Measurements from ENCODE around the gene MPDZ.

The MPDZ gene

DNA sequence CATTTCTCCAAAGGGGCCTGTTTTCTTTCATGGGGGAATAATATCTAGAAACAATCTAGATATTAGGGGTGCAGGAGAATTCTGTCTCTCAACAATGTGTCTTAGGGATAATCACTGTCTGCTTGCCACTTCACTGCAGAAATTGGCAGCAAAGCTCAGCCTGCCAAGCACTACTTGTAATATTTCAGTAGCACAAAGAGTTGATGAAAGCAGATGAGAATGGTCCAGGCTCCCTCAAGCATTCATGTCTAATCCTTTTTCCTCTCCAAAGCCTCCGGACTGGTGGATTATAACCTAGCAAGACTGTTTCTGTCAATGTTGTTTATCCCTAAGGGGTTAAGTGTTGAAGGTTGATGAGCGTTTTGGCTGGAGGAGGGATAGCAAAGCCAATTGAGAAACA, 13.3 kb upstream of the MPDZ start:
- Histone ChIP-seq H2AFZ (ENCODE audit: low read length) (no peak overlapping the region), H4K20me1 (ENCODE audit: insufficient read depth, low read length) (no peaks in the 10 kb centered on the region), H3K4me2 (ENCODE audit: low read length) (no peak overlapping the region), H3K4me3 (ENCODE audit: low read depth, low read length, poor library complexity, severe bottlenecking) (no peak overlapping the region), H3K36me3 (ENCODE audit: insufficient read depth, low read length) (no peaks in the 10 kb centered on the region), H3K27me3 (ENCODE audit: insufficient read depth, low read length) (no peaks in the 10 kb centered on the region), H3F3A (ENCODE audit: insufficient read depth, low read length) (no peaks in the 10 kb centered on the region), H3K9ac (ENCODE audit: low read length) (no peak overlapping the region), H3K9me2 (ENCODE audit: low read depth, low read length) (no peaks in the 10 kb centered on the region), H3K79me2 (ENCODE audit: insufficient read depth, low read length) (no peaks in the 10 kb centered on the region), H3K4me1 (ENCODE audit: insufficient read depth, low read length, severe bottlenecking) (no peaks in the 10 kb centered on the region), H3K27ac (ENCODE audit: low read depth, low read length, poor library complexity, severe bottlenecking) (no peak overlapping the region), H3K9me3 (ENCODE audit: low read length) (no peaks in the 10 kb centered on the region)
- TF ChIP-seq EZH2 (IDR thresholded peaks at IDR 0.05; ENCODE audit: borderline replicate concordance, low read length) (no peak), CTCF (IDR thresholded peaks at IDR 0.05; ENCODE audit: low read length) (no peak)

DNA sequence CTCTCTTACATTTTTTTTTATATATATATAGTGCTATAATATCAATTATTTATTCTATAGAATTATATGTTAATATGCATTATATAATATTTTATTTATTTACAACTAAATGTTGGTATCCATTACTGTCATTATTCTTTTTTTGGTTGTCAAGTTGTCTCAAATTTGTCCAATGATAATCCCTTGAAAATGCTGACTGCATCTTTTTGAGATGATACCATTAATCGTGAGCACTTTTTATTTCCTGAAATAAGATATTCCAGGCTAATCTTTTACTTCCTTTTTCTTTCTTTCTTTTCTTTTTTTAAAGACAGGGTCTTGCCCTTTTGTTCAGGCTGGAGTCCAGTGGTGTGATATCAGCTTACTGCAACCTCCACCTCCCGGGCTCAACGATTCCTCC, 12.7 kb upstream of the MPDZ start:
- Histone ChIP-seq H3K4me1 (ENCODE audit: insufficient read depth, low read length, severe bottlenecking) (no peaks in the 10 kb centered on the region), H3K27me3 (ENCODE audit: insufficient read depth, low read length) (no peaks in the 10 kb centered on the region), H3K36me3 (ENCODE audit: insufficient read depth, low read length) (no peaks in the 10 kb centered on the region), H3K9ac (ENCODE audit: low read length) (no peak overlapping the region), H3K9me3 (ENCODE audit: low read length) (no peaks in the 10 kb centered on the region), H3K27ac (ENCODE audit: low read depth, low read length, poor library complexity, severe bottlenecking) (no peak overlapping the region), H3F3A (ENCODE audit: insufficient read depth, low read length) (no peaks in the 10 kb centered on the region), H3K79me2 (ENCODE audit: insufficient read depth, low read length) (no peaks in the 10 kb centered on the region), H3K9me2 (ENCODE audit: low read depth, low read length) (no peaks in the 10 kb centered on the region), H4K20me1 (ENCODE audit: insufficient read depth, low read length) (no peaks in the 10 kb centered on the region), H3K4me3 (ENCODE audit: low read depth, low read length, poor library complexity, severe bottlenecking) (no peak overlapping the region), H2AFZ (ENCODE audit: low read length) (no peak overlapping the region), H3K4me2 (ENCODE audit: low read length) (no peak overlapping the region)
- TF ChIP-seq CTCF (IDR thresholded peaks at IDR 0.05; ENCODE audit: low read length), result no peak
- no peak for TF ChIP-seq EZH2 (IDR thresholded peaks at IDR 0.05; ENCODE audit: borderline replicate concordance, low read length)

DNA sequence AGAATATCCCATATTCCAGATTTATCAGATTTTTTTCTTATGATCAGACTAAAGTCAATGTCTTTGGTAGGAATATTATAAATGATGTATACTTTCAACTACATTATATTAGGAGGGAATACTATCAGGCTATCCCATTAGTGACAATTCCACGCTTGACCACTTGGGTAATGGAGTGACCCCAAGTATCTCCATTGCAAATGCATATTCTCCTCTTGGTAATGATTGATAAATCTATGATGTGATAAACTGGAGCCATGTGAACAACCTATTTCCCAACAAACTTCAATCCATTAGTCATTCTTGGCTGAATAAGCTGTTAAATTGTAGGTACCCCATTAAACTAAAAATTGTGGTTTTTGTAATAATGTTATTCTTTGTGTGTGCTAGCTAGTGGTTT, 12.2 kb upstream of the MPDZ start:
- no peak overlapping the region for H3K4me2 ChIP-seq (ENCODE audit: low read length)
- no peaks in the 10 kb centered on the region for H3K9me2 ChIP-seq (ENCODE audit: low read depth, low read length)
- H3K27ac ChIP-seq (ENCODE audit: low read depth, low read length, poor library complexity, severe bottlenecking), result no peak overlapping the region
- H3K9ac ChIP-seq (ENCODE audit: low read length), result no peak overlapping the region
- no peaks in the 10 kb centered on the region for H3F3A ChIP-seq (ENCODE audit: insufficient read depth, low read length)
- TF ChIP-seq CTCF (IDR thresholded peaks at IDR 0.05; ENCODE audit: low read length) (no peak), EZH2 (IDR thresholded peaks at IDR 0.05; ENCODE audit: borderline replicate concordance, low read length) (no peak)
- H3K79me2 ChIP-seq (ENCODE audit: insufficient read depth, low read length), result no peaks in the 10 kb centered on the region
- H3K4me1 ChIP-seq (ENCODE audit: insufficient read depth, low read length, severe bottlenecking), result no peaks in the 10 kb centered on the region
- no peak overlapping the region for H2AFZ ChIP-seq (ENCODE audit: low read length)
- H3K9me3 ChIP-seq (ENCODE audit: low read length), result no peaks in the 10 kb centered on the region
- no peaks in the 10 kb centered on the region for H3K36me3 ChIP-seq (ENCODE audit: insufficient read depth, low read length)
- no peaks in the 10 kb centered on the region for H4K20me1 ChIP-seq (ENCODE audit: insufficient read depth, low read length)
- H3K4me3 ChIP-seq (ENCODE audit: low read depth, low read length, poor library complexity, severe bottlenecking), result no peak overlapping the region
- H3K27me3 ChIP-seq (ENCODE audit: insufficient read depth, low read length), result no peaks in the 10 kb centered on the region

Data from OCI-LY1 (cell line).